HUES6 (cell line): ENCODE measurements around the gene DNAL1.
A peak's percentile ranks its signal among the peaks of the same experiment; 100 is the strongest.
"Not testable (repeated sequence)": the region's sequence is repeated elsewhere in the genome, so short reads cannot be mapped to it uniquely, and the experiment has no call there.

ENCODE experiments used
- H3K27ac ChIP-seq: 2 replicates; pipeline ENCODE4 v1.7.0; 2013; ENCODE audit warnings: low read depth, mild to moderate bottlenecking, low read length, inconsistent platforms
- H3K27me3 ChIP-seq: 2 replicates; pipeline ENCODE4 v1.6.1; 2013; ENCODE audit warnings: low read length; ENCODE audit not compliant: control insufficient read depth, insufficient read depth
- H3K36me3 ChIP-seq: 2 replicates; pipeline ENCODE4 v1.6.1; 2013; ENCODE audit warnings: low read length; ENCODE audit not compliant: control insufficient read depth, insufficient read depth
- H3K4me1 ChIP-seq: 2 replicates; pipeline ENCODE4 v1.6.1; 2013; ENCODE audit warnings: low read length; ENCODE audit not compliant: control insufficient read depth, insufficient read depth
- H3K4me3 ChIP-seq: 2 replicates; pipeline ENCODE4 v1.5.1; 2013; ENCODE audit warnings: low read depth, low read length
- H3K9ac ChIP-seq: one replicate; pipeline ENCODE4 v1.6.1; 2013; ENCODE audit warnings: mild to moderate bottlenecking, low read length
- H3K9me3 ChIP-seq: 2 replicates; pipeline ENCODE4 v1.6.1; 2013; ENCODE audit warnings: low read depth, low read length; ENCODE audit not compliant: control insufficient read depth, insufficient read depth

The DNAL1 gene

DNA sequence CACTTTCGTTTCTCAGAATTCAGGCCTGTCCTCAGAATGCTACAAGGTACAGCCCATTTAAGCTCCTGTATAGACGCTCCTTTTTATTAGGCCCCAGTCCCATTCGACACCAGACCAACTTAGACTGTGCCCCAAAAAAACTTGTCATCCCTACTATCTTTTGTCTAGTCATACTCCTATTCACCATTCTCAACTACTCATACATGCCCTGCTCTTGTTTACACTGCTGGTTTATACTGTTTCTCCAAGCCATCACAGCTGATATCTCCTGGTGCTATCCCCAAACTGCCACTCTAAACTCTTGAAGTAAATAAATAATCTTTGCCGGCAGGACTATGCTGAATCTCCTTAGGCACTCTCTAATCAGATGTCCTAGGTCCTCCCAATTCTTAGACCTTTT is 63.3 kb downstream of the DNAL1 start:
- not testable (repeated sequence) for H3K9me3 ChIP-seq, H3K4me1 ChIP-seq, H3K27ac ChIP-seq, H3K9ac ChIP-seq, H3K27me3 ChIP-seq, H3K4me3 ChIP-seq, H3K36me3 ChIP-seq

- H3K9ac ChIP-seq, result no peak overlapping the region
- H3K9me3 ChIP-seq, result no peaks in the 10 kb centered on the region
- H3K4me1 ChIP-seq, result peaks cover 12% of the 10 kb centered on the region
- no peaks in the 10 kb centered on the region for H3K36me3 ChIP-seq
- no peak overlapping the region for H3K4me3 ChIP-seq
- no peak overlapping the region for H3K27ac ChIP-seq
- H3K27me3 ChIP-seq, result no peaks in the 10 kb centered on the region
Observed at GRCh38 chr14:73709904-73710469, 65.2 kb downstream of the DNAL1 start.

- Histone ChIP-seq H3K27me3 (no peaks in the 10 kb centered on the region), H3K4me1 (peaks cover 12% of the 10 kb centered on the region), H3K4me3 (no peak overlapping the region), H3K27ac (no peak overlapping the region), H3K36me3 (no peaks in the 10 kb centered on the region; the same call in 1 of the 2 replicates), H3K9ac (no peak overlapping the region), H3K9me3 (no peaks in the 10 kb centered on the region)
Observed at GRCh38 chr14:73710737-73711136, 66.0 kb downstream of the DNAL1 start.

GRCh38 chr14:73712071-73712506 is 67.3 kb downstream of the DNAL1 start:
- no peaks in the 10 kb centered on the region for H3K9me3 ChIP-seq
- H3K4me1 ChIP-seq, result peaks cover 15% of the 10 kb centered on the region
- H3K4me3 ChIP-seq, result peak overlapping the region; percentile 86
- H3K9ac ChIP-seq, result peak overlapping the region; percentile 86
- H3K27ac ChIP-seq, result no peak overlapping the region
- H3K36me3 ChIP-seq, result no peaks in the 10 kb centered on the region; the same call in 1 of the 2 replicates
- H3K27me3 ChIP-seq, result no peaks in the 10 kb centered on the region

DNA sequence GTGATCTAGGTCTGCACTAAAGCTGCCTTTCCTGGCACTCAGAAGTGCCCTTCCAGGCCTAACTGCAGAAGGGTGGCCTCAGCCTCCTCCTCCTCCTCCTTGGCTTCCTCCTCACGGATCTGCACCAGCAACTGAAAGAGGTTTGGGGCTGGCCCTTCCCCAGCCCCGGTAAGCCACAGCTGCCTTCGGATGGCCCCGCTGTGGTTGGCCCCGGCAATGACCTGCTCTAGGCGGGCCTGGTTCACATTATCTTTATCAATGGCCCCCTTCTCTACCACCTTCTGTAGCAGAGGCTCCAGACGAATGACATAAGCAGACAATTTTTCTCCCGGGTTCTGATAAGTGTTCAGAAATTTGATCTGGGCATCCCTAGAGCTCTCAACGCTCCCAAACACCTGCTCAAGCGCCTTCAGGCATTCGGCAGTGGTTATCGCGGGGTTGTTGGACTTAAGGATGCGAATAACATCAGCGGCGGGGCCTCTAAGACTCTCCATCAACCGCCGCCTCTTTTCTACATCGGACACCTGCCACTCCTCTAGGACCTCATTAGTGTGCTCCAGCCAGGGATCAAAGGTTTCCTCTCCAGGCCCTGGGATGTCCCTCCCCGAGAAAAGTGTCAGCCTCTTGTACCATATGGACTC is 67.9 kb downstream of the DNAL1 start:
- no peaks in the 10 kb centered on the region for H3K9me3 ChIP-seq
- no peak overlapping the region for H3K27ac ChIP-seq
- peaks cover 21% of the 10 kb centered on the region for H3K4me1 ChIP-seq
- no peaks in the 10 kb centered on the region for H3K27me3 ChIP-seq
- peak overlapping the region; percentile 86 for H3K4me3 ChIP-seq
- peaks cover 3% of the 10 kb centered on the region; the same call in 1 of the 2 replicates for H3K36me3 ChIP-seq
- H3K9ac ChIP-seq, result peak overlapping the region; percentile 86

GRCh38 chr14:73713206-73713802 is 68.5 kb downstream of the DNAL1 start:
- Histone ChIP-seq H3K27me3 (no peaks in the 10 kb centered on the region), H3K4me1 (peaks cover 28% of the 10 kb centered on the region), H3K9ac (peak overlapping the region; percentile 86), H3K9me3 (no peaks in the 10 kb centered on the region), H3K4me3 (peak overlapping the region; percentile 86), H3K36me3 (peaks cover 3% of the 10 kb centered on the region; the same call in 1 of the 2 replicates), H3K27ac (peak overlapping the region; percentile 64; the same call in 1 of the 2 replicates)

GRCh38 chr14:73713803-73714655 is 69.2 kb downstream of the DNAL1 start, which contains the start of gene PNMA1:
PNMA1 (minus strand) TSS chr14:73714384; CDS start chr14:73713639, 745 bp downstream.
- H3K4me3 ChIP-seq, result peak within 1 kb of the TSS; percentile 86
- peaks cover 3% of the 10 kb centered on the region; the same call in 1 of the 2 replicates for H3K36me3 ChIP-seq
- no peaks in the 10 kb centered on the region for H3K9me3 ChIP-seq
- H3K4me1 ChIP-seq, result peaks cover 31% of the 10 kb centered on the region
- peak within 1 kb of the TSS; percentile 86 for H3K9ac ChIP-seq
- H3K27ac ChIP-seq, result peak within 1 kb of the TSS; percentile 64; the same call in 1 of the 2 replicates
- H3K27me3 ChIP-seq, result no peaks in the 10 kb centered on the region

GRCh38 chr14:73714656-73715081 is 69.9 kb downstream of the DNAL1 start:
- H3K9me3 ChIP-seq, result no peaks in the 10 kb centered on the region
- peak overlapping the region; percentile 7 for H3K9ac ChIP-seq
- peak overlapping the region; percentile 86 for H3K4me3 ChIP-seq
- H3K4me1 ChIP-seq, result peaks cover 36% of the 10 kb centered on the region
- no peak overlapping the region for H3K27ac ChIP-seq
- no peaks in the 10 kb centered on the region for H3K27me3 ChIP-seq
- peaks cover 4% of the 10 kb centered on the region; the same call in 1 of the 2 replicates for H3K36me3 ChIP-seq

- no peaks in the 10 kb centered on the region for H3K27me3 ChIP-seq
- H3K9ac ChIP-seq, result no peak overlapping the region
- no peak overlapping the region for H3K27ac ChIP-seq
- peaks cover 43% of the 10 kb centered on the region for H3K4me1 ChIP-seq
- no peak overlapping the region for H3K4me3 ChIP-seq
- peaks cover 6% of the 10 kb centered on the region; the same call in 1 of the 2 replicates for H3K36me3 ChIP-seq
- H3K9me3 ChIP-seq, result no peaks in the 10 kb centered on the region
Observed at GRCh38 chr14:73715707-73716106, 70.9 kb downstream of the DNAL1 start.

DNA sequence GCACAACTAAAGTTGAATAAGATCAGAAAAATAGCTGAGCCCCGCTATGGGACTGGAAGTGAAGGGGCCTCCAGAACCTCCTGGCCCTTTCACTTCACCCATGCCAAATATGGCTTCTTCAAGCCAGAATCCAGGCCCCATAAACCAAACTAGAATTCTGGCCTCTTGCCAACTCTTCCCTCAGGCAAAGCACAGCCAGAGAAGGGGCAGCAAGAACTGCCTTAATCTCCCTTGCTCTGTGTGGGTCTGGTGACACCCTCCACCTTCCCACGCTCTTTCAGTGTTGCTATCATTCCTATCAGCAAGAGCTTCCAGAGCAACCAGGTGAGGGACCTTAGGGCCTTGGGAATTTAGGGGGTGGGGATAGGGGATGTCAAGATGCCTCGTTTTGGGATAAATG is 72.5 kb downstream of the DNAL1 start:
- Histone ChIP-seq H3K27ac (no peak overlapping the region), H3K9ac (no peak overlapping the region)

More for the DNA sequence above, 72.5 kb downstream of the DNAL1 start:
- no peaks in the 10 kb centered on the region for H3K27me3 ChIP-seq
- H3K4me3 ChIP-seq, result 0 out of 2 replicates have a peak overlapping the region, but pooled peaks have one; percentile 53
- H3K4me1 ChIP-seq, result peaks cover 48% of the 10 kb centered on the region
- H3K9me3 ChIP-seq, result no peaks in the 10 kb centered on the region
- peaks cover 13% of the 10 kb centered on the region for H3K36me3 ChIP-seq
